Measurements from ENCODE around the gene SH3PXD2B. TPM values are rescaled to one million over a fixed set of nuclear protein-coding genes. Genes with fewer than 3 reads are reported as not detected.

SH3PXD2B gene
- total and polyA plus RNA-seq, 2 of the 13 experiments (the other 11 are each of a cell fraction or from before 2014, with no cell fraction given): 3.4 to 4.6 TPM

DNA sequence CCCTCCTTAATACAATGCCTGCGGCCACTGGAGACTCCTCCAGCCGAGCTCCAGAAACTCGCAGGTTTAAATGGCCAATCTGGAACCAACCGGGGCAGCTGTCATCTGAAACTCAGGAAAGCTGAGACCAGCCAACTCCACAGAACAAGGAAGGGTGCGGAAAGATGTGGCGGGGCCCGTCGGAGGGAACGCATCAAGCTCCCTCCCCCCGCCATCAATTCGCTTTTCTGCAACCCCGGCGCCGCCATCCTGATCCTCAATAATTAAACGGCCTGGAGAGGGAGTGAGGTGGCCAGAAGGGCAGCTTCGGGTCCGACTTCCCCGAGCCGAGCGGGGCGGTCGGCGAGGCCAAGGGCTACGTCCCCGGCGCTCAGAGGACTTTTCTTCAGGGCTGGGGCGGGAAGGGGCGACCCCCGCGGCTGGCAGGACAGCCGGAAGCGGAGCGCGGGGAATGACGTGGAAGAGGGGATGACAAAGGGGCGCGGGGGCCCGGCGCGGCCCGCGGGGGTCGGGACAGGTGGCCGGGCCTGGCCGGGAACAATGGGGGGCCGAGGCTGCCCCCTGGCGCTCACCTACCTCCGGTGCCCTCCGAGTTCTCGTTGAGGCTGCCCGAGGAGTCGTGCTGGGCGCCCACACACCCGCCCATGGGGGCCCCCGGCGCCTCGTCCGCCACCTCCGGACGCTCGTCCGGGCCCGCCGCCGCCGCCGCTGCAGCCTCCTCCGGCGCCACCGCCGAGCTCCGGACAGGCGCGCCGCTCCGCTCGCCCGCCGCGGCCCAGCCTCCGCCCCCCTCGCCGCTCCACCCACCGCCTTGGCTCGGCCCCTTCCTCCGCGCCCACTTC is 171.1 kb downstream of the SH3PXD2B start, which contains the start of gene UBTD2 (continued):
- TF ChIP-seq ETV5 (CRISPR knock-in tag; IDR thresholded peaks at IDR 0.05; ENCODE audit: borderline replicate concordance) (peak; percentile 24; the same call in 1 of the 2 replicates), ZNF382 (CRISPR knock-in tag; IDR thresholded peaks at IDR 0.05; ENCODE audit: borderline replicate concordance) (no peak), ZFP36L2 (CRISPR knock-in tag; IDR thresholded peaks at IDR 0.05) (no peak), PITX1 (CRISPR knock-in tag; IDR thresholded peaks at IDR 0.05) (peak; percentile 54), ZNF558 (CRISPR knock-in tag; IDR thresholded peaks at IDR 0.05; ENCODE audit: borderline replicate concordance) (no peak), SPEN (CRISPR knock-in tag; IDR thresholded peaks at IDR 0.05; ENCODE audit: low read depth) (0 out of 2 replicates have a peak, but pooled peaks have one; percentile 27), FOXK1 (CRISPR knock-in tag; IDR thresholded peaks at IDR 0.05; ENCODE audit: borderline replicate concordance, low read depth) (no peak), GPN1 (CRISPR knock-in tag; IDR thresholded peaks at IDR 0.05; ENCODE audit: borderline replicate concordance) (no peak), SNAPC2 (CRISPR knock-in tag; IDR thresholded peaks at IDR 0.05) (no peak), ZNF256 (CRISPR knock-in tag; conservative IDR thresholded peaks at IDR 0.05) (no peak), MAF1 (CRISPR knock-in tag; IDR thresholded peaks at IDR 0.05; ENCODE audit: borderline replicate concordance) (no peak), ZNF224 (CRISPR knock-in tag; IDR thresholded peaks at IDR 0.05) (no peak), JARID2 (CRISPR knock-in tag; IDR thresholded peaks at IDR 0.05; ENCODE audit: insufficient replicate concordance) (no peak), NFIB (CRISPR knock-in tag; IDR thresholded peaks at IDR 0.05; ENCODE audit: borderline replicate concordance) (no peak), NONO (IDR thresholded peaks at IDR 0.05) (no peak), NONO (CRISPR knock-in tag; conservative IDR thresholded peaks at IDR 0.05) (no peak), CBX1 (IDR thresholded peaks at IDR 0.05; ENCODE audit: low read depth) (no peak)
- TF ChIP-seq, protein P1, sequence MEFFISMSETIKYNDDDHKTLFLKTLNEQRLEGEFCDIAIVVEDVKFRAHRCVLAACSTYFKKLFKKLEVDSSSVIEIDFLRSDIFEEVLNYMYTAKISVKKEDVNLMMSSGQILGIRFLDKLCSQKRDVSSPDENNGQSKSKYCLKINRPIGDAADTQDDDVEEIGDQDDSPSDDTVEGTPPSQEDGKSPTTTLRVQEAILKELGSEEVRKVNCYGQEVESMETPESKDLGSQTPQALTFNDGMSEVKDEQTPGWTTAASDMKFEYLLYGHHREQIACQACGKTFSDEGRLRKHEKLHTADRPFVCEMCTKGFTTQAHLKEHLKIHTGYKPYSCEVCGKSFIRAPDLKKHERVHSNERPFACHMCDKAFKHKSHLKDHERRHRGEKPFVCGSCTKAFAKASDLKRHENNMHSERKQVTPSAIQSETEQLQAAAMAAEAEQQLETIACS (CRISPR knock-in tag; IDR thresholded peaks at IDR 0.05): no peak
- TF ChIP-seq, protein P2, sequence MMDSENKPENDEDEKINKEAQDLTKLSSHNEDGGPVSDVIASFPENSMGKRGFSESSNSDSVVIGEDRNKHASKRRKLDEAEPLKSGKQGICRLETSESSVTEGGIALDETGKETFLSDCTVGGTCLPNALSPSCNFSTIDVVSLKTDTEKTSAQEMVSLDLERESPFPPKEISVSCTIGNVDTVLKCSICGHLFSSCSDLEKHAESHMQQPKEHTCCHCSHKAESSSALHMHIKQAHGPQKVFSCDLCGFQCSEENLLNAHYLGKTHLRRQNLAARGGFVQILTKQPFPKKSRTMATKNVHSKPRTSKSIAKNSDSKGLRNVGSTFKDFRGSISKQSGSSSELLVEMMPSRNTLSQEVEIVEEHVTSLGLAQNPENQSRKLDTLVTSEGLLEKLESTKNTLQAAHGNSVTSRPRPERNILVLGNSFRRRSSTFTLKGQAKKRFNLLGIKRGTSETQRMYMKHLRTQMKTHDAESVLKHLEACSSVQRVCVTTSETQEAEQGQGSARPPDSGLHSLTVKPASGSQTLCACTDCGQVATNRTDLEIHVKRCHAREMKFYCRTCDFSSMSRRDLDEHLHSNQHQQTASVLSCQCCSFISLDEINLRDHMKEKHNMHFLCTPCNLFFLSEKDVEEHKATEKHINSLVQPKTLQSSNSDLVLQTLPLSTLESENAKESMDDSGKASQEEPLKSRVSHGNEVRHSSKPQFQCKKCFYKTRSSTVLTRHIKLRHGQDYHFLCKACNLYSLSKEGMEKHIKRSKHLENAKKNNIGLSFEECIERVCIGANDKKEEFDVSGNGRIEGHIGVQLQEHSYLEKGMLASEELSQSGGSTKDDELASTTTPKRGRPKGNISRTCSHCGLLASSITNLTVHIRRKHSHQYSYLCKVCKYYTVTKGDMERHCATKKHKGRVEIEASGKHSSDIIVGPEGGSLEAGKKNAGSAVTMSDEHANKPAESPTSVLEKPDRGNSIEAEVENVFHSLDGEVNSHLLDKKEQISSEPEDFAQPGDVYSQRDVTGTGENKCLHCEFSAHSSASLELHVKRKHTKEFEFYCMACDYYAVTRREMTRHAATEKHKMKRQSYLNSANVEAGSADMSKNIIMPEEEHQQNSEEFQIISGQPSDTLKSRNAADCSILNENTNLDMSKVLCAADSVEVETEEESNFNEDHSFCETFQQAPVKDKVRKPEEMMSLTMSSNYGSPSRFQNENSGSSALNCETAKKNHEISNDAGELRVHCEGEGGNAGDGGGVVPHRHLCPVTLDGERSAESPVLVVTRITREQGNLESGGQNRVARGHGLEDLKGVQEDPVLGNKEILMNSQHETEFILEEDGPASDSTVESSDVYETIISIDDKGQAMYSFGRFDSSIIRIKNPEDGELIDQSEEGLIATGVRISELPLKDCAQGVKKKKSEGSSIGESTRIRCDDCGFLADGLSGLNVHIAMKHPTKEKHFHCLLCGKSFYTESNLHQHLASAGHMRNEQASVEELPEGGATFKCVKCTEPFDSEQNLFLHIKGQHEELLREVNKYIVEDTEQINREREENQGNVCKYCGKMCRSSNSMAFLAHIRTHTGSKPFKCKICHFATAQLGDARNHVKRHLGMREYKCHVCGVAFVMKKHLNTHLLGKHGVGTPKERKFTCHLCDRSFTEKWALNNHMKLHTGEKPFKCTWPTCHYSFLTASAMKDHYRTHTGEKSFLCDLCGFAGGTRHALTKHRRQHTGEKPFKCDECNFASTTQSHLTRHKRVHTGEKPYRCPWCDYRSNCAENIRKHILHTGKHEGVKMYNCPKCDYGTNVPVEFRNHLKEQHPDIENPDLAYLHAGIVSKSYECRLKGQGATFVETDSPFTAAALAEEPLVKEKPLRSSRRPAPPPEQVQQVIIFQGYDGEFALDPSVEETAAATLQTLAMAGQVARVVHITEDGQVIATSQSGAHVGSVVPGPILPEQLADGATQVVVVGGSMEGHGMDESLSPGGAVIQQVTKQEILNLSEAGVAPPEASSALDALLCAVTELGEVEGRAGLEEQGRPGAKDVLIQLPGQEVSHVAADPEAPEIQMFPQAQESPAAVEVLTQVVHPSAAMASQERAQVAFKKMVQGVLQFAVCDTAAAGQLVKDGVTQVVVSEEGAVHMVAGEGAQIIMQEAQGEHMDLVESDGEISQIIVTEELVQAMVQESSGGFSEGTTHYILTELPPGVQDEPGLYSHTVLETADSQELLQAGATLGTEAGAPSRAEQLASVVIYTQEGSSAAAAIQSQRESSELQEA (CRISPR knock-in tag; IDR thresholded peaks at IDR 0.05; ENCODE audit: not compliant biosample characterization): no peak
- TF ChIP-seq, protein P3, sequence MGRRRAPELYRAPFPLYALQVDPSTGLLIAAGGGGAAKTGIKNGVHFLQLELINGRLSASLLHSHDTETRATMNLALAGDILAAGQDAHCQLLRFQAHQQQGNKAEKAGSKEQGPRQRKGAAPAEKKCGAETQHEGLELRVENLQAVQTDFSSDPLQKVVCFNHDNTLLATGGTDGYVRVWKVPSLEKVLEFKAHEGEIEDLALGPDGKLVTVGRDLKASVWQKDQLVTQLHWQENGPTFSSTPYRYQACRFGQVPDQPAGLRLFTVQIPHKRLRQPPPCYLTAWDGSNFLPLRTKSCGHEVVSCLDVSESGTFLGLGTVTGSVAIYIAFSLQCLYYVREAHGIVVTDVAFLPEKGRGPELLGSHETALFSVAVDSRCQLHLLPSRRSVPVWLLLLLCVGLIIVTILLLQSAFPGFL (CRISPR knock-in tag; IDR thresholded peaks at IDR 0.05): no peak
